H1 (cell line): Measurements from ENCODE around the gene LRRTM4. TPM values are rescaled to one million over a fixed set of nuclear protein-coding genes. Genes with fewer than 3 reads are reported as not detected.

Source experiments
- EGR1 ChIP-seq: IDR thresholded peaks from 2 replicates; pipeline ENCODE4 v1.6.1; 2011; ENCODE audit warnings: low read depth, low read length, borderline replicate concordance
- polyA plus RNA-seq, 7 experiments: library from polyadenylated mRNA; depleted of rRNA in 3 of 7; stranded (reverse) in 5 of 7; unstranded in 2 of 7; fragments of >200 nt in 5 of 7; fragments of 200-250 nt in 2 of 7; gene quantifications; 1 replicate in 5 of 7; 2 replicates in 1 of 7; 4 replicates in 1 of 7; pipeline versions ENCODE4 v1.2.1 to v1.2.3, GENCODE V29; 2011 to 2013; ENCODE audit warnings: missing spikeins in 2 of 7, mixed read lengths in 2 of 7
- total RNA-seq: library from RNA; stranded (reverse); fragmentation: NEBNext Ultra II Directional; extraction: Animal tissue kit (Norgen Biotek cat#: 25700); gene quantifications from 2 replicates; pipeline ENCODE4 v1.2.1, GENCODE V29; 2021

Gene LRRTM4
- total and polyA plus RNA-seq, 2 of the 8 experiments (the other 6 are each of a cell fraction or from before 2014, with no cell fraction given), result 3.6 to 9.5 TPM

GRCh38 chr2:77007686-77008085, 514.5 kb downstream of the LRRTM4 start (continued):
- TF ChIP-seq EGR1, result no peak
